Central memory CD4-positive, alpha-beta T cell (primary cell): ENCODE data around the gene PATL2.
"Not testable (repeated sequence)": the region's sequence is repeated elsewhere in the genome, so short reads cannot be mapped to it uniquely, and the experiment has no call there.

Source experiments
- DNase-seq: peaks from one replicate; pipeline ENCODE4 v3.0.0; 2022
- total RNA-seq, 3 experiments: gene quantifications; one replicate each; lab custom pipeline; 2026; lab: John Stamatoyannopoulos, UW

Gene PATL2
- total RNA-seq, result 5.6 to 90.7 (median 24.2) reads per million in 3 experiments

GRCh38 chr15:44711096-44711742, at the start of gene PATL2, which contains the start of gene B2M:
TSS of gene PATL2 (minus strand) at chr15:44711323. CDS start at chr15:44676490, 34,833 bp downstream.
TSS of gene B2M (plus strand) at chr15:44711517. CDS start at chr15:44711547, 30 bp downstream.
- DNase-seq, result peak; percentile 97

- DNase-seq, result no peak
Measured at GRCh38 chr15:44753345-44753744, 42.2 kb upstream of the PATL2 start.

GRCh38 chr15:44743454-44743853, 32.3 kb upstream of the PATL2 start:
- DNase-seq, result not testable (repeated sequence)

GRCh38 chr15:44739222-44739847, 28.2 kb upstream of the PATL2 start:
- not testable (repeated sequence) for DNase-seq

GRCh38 chr15:44738340-44738984, 27.3 kb upstream of the PATL2 start:
- peak; percentile 62 for DNase-seq

GRCh38 chr15:44736181-44736765, 25.1 kb upstream of the PATL2 start, which contains the start of gene TRIM69:
TSS of gene TRIM69 (plus strand) at chr15:44736528. CDS start at chr15:44736705, 177 bp downstream.
- no peak for DNase-seq

GRCh38 chr15:44735482-44736180, 24.5 kb upstream of the PATL2 start:
- no peak for DNase-seq

- no peak for DNase-seq
Measured at GRCh38 chr15:44734839-44735481, 23.8 kb upstream of the PATL2 start.

- no peak for DNase-seq
Measured at GRCh38 chr15:44729408-44730127, 18.4 kb upstream of the PATL2 start.

GRCh38 chr15:44728576-44729407, 17.7 kb upstream of the PATL2 start:
- peak; percentile 97 for DNase-seq

- DNase-seq, result not testable (repeated sequence)
Measured at GRCh38 chr15:44728232-44728575, 17.1 kb upstream of the PATL2 start.

GRCh38 chr15:44727485-44728231, 16.5 kb upstream of the PATL2 start:
- DNase-seq, result peak; percentile 48

GRCh38 chr15:44726568-44727484, 15.7 kb upstream of the PATL2 start:
- peak; percentile 88 for DNase-seq

GRCh38 chr15:44726136-44726535, 15.0 kb upstream of the PATL2 start:
- DNase-seq, result no peak

- no peak for DNase-seq
Measured at GRCh38 chr15:44722011-44722410, 10.9 kb upstream of the PATL2 start.

- no peak for DNase-seq
Measured at GRCh38 chr15:44720460-44721176, 9.5 kb upstream of the PATL2 start.

GRCh38 chr15:44720000-44720435, 8.9 kb upstream of the PATL2 start:
- DNase-seq, result not testable (repeated sequence)
